Measurements from ENCODE around the gene CTSC. TPM values are rescaled to one million over a fixed set of nuclear protein-coding genes. Genes with fewer than 3 reads are reported as not detected.

The CTSC gene
- total and polyA plus RNA-seq, 12 donors = 44.6 to 230 (median 121) TPM

- H3K27ac ChIP-seq = no peak overlapping the region
- intact Hi-C loops (cut with DNase I) = no loop called here
- no peak overlapping the region for H3K4me3 ChIP-seq
- H3K4me1 ChIP-seq (replicated peaks in 1 of 2) = peaks cover 0 to 4% of the 10 kb centered on the region in 2 donors
- H3K9me3 ChIP-seq (replicated peaks in 1 of 3) = no peaks in the 10 kb centered on the region
- H3K27me3 ChIP-seq = no peaks in the 10 kb centered on the region
- no peaks in the 10 kb centered on the region for H3K36me3 ChIP-seq (replicated peaks in 1 of 2)
- 74 to 93% (median 88%) methylated on average over 1 of the region's 1 CpG for WGBS, 4 donors
- TF ChIP-seq CTCF (IDR thresholded peaks at IDR 0.05) = no peak
- no peak for TF ChIP-seq POLR2A (IDR thresholded peaks at IDR 0.05)
- no peak for DNase-seq
These were observed 25.5 kb upstream of the CTSC start for GRCh38 chr11:88363004-88363403.

GRCh38 chr11:88360141-88360540 is 22.6 kb upstream of the CTSC start:
- no peak for DNase-seq
- intact Hi-C loops (cut with DNase I) = no loop called here
- TF ChIP-seq POLR2A (IDR thresholded peaks at IDR 0.05) = no peak
- no peak for TF ChIP-seq CTCF (IDR thresholded peaks at IDR 0.05)

GRCh38 chr11:88359541-88359940 is 22.0 kb upstream of the CTSC start:
- Histone ChIP-seq H3K9me3 (replicated peaks in 1 of 3) (no peaks in the 10 kb centered on the region), H3K4me3 (no peak overlapping the region), H3K27me3 (no peaks in the 10 kb centered on the region), H3K36me3 (replicated peaks in 1 of 2) (no peaks in the 10 kb centered on the region), H3K4me1 (replicated peaks in 1 of 2) (peaks cover 3 to 12% of the 10 kb centered on the region in 2 donors), H3K27ac (no peak overlapping the region)
- 70 to 87% (median 80%) methylated on average over 1 of the region's 1 CpG for WGBS, 4 donors
- TF ChIP-seq POLR2A (IDR thresholded peaks at IDR 0.05) = no peak
- no peak for TF ChIP-seq CTCF (IDR thresholded peaks at IDR 0.05)
- DNase-seq = no peak
- intact Hi-C loops (cut with DNase I) = no loop called here

More at GRCh38 chr11:88360141-88360540, 22.6 kb upstream of the CTSC start:
- H3K9me3 ChIP-seq (replicated peaks in 1 of 3) = no peaks in the 10 kb centered on the region
- H3K27me3 ChIP-seq = no peaks in the 10 kb centered on the region
- H3K4me3 ChIP-seq = no peak overlapping the region
- peaks cover 3 to 11% of the 10 kb centered on the region in 2 donors for H3K4me1 ChIP-seq (replicated peaks in 1 of 2)
- H3K27ac ChIP-seq = no peak overlapping the region
- H3K36me3 ChIP-seq (replicated peaks in 1 of 2) = no peaks in the 10 kb centered on the region
- 78 to 92% (median 90%) methylated on average over 1 of the region's 1 CpG for WGBS, 4 donors

- no peak for TF ChIP-seq POLR2A (IDR thresholded peaks at IDR 0.05)
- TF ChIP-seq CTCF (IDR thresholded peaks at IDR 0.05) = no peak
- no peak overlapping the region for H3K4me3 ChIP-seq
- H3K9me3 ChIP-seq (replicated peaks in 1 of 3) = no peaks in the 10 kb centered on the region
- H3K36me3 ChIP-seq (replicated peaks in 1 of 2) = no peaks in the 10 kb centered on the region
- no peak overlapping the region for H3K27ac ChIP-seq
- DNase-seq = no peak
- H3K4me1 ChIP-seq (replicated peaks in 1 of 2) = peaks cover 3 to 12% of the 10 kb centered on the region in 2 donors
- no peaks in the 10 kb centered on the region for H3K27me3 ChIP-seq
- intact Hi-C loops (cut with DNase I) = no loop called here
- 74 to 91% (median 86%) methylated on average over 1 of the region's 1 CpG for WGBS, 4 donors
These were observed 21.6 kb upstream of the CTSC start for GRCh38 chr11:88359114-88359513.
